ENCODE data around the gene TARP. TPM values are rescaled to one million over a fixed set of nuclear protein-coding genes. Genes with fewer than 3 reads are reported as not detected.
A peak's percentile ranks its signal among the peaks of the same experiment; 100 is the strongest.

TARP gene

GRCh38 chr7:38217672-38218071 lies 55.8 kb downstream of the TARP start:
- Mint-ChIP-seq H3K4me3 (no peak overlapping the region), H3K4me1 (peaks cover 4% of the 10 kb centered on the region), H3K27ac (ENCODE audit: unreplicated experiment) (no peak overlapping the region), H3K27me3 (ENCODE audit: low read depth) (no peaks in the 10 kb centered on the region), H3K9me3 (no peaks in the 10 kb centered on the region), H3K36me3 (ENCODE audit: low read depth) (peaks cover 13% of the 10 kb centered on the region)
- DNase-seq (ENCODE audit: low read depth, low spot score), result no peak
- TF ChIP-seq CTCF (conservative IDR thresholded peaks at IDR 0.05), result no peak

- H3K4me1 Mint-ChIP-seq, result peaks cover 13% of the 10 kb centered on the region
- H3K36me3 Mint-ChIP-seq (ENCODE audit: low read depth), result peaks cover 19% of the 10 kb centered on the region
- DNase-seq (ENCODE audit: low read depth, low spot score), result peak; percentile 68
- no peaks in the 10 kb centered on the region for H3K27me3 Mint-ChIP-seq (ENCODE audit: low read depth)
- no peak overlapping the region for H3K4me3 Mint-ChIP-seq
- H3K9me3 Mint-ChIP-seq, result no peaks in the 10 kb centered on the region
- peak; percentile 93 for TF ChIP-seq CTCF (conservative IDR thresholded peaks at IDR 0.05)
- no peak overlapping the region for H3K27ac Mint-ChIP-seq (ENCODE audit: unreplicated experiment)
These were observed 57.4 kb downstream of the TARP start for GRCh38 chr7:38215735-38216670.

GRCh38 chr7:38215115-38215514 lies 58.3 kb downstream of the TARP start:
- Mint-ChIP-seq H3K4me3 (no peak overlapping the region), H3K27ac (ENCODE audit: unreplicated experiment) (no peak overlapping the region), H3K9me3 (no peaks in the 10 kb centered on the region), H3K4me1 (peaks cover 14% of the 10 kb centered on the region), H3K36me3 (ENCODE audit: low read depth) (peaks cover 14% of the 10 kb centered on the region), H3K27me3 (ENCODE audit: low read depth) (no peaks in the 10 kb centered on the region)
- no peak for TF ChIP-seq CTCF (conservative IDR thresholded peaks at IDR 0.05)
- no peak for DNase-seq (ENCODE audit: low read depth, low spot score)

- Mint-ChIP-seq H3K27ac (ENCODE audit: unreplicated experiment) (peak overlapping the region; percentile 4), H3K36me3 (ENCODE audit: low read depth) (peaks cover 15% of the 10 kb centered on the region), H3K4me3 (no peak overlapping the region), H3K4me1 (peaks cover 14% of the 10 kb centered on the region), H3K9me3 (no peaks in the 10 kb centered on the region), H3K27me3 (ENCODE audit: low read depth) (no peaks in the 10 kb centered on the region)
- TF ChIP-seq CTCF (conservative IDR thresholded peaks at IDR 0.05), result no peak
- DNase-seq (ENCODE audit: low read depth, low spot score), result no peak
These were observed 61.5 kb downstream of the TARP start for GRCh38 chr7:38211940-38212339.

- H3K27ac Mint-ChIP-seq (ENCODE audit: unreplicated experiment), result no peak overlapping the region
- no peak overlapping the region for H3K4me3 Mint-ChIP-seq
- DNase-seq (ENCODE audit: low read depth, low spot score), result no peak
- no peaks in the 10 kb centered on the region for H3K9me3 Mint-ChIP-seq
- TF ChIP-seq CTCF (conservative IDR thresholded peaks at IDR 0.05), result no peak
- peaks cover 15% of the 10 kb centered on the region for H3K36me3 Mint-ChIP-seq (ENCODE audit: low read depth)
- H3K4me1 Mint-ChIP-seq, result peaks cover 14% of the 10 kb centered on the region
- no peaks in the 10 kb centered on the region for H3K27me3 Mint-ChIP-seq (ENCODE audit: low read depth)
These were observed 62.0 kb downstream of the TARP start for GRCh38 chr7:38211486-38211885.

Other genes starting within 250 kb of the TARP start
- 61.5 and 62.4 TPM in 2 replicates for gene STARD3NL, start 95.4 kb downstream of the TARP start, total RNA-seq

Data from neural crest cell (in vitro differentiated cells).